Skin of body (tissue), 2 donors: ENCODE measurements around the gene FUBP1. TPM values are rescaled to one million over a fixed set of nuclear protein-coding genes. Genes with fewer than 3 reads are reported as not detected.
"Not testable (repeated sequence)": the region's sequence is repeated elsewhere in the genome, so short reads cannot be mapped to it uniquely, and the experiment has no call there.

Source experiments
- DNase-seq: peaks from one replicate; lab custom pipeline; 2025; lab: John Stamatoyannopoulos, UW
- total RNA-seq: library from RNA; depleted of rRNA; stranded (reverse); fragments of >200 nt; gene quantifications from one replicate; pipeline ENCODE4 v1.2.3, GENCODE V29; 2014

The FUBP1 gene, protein sequence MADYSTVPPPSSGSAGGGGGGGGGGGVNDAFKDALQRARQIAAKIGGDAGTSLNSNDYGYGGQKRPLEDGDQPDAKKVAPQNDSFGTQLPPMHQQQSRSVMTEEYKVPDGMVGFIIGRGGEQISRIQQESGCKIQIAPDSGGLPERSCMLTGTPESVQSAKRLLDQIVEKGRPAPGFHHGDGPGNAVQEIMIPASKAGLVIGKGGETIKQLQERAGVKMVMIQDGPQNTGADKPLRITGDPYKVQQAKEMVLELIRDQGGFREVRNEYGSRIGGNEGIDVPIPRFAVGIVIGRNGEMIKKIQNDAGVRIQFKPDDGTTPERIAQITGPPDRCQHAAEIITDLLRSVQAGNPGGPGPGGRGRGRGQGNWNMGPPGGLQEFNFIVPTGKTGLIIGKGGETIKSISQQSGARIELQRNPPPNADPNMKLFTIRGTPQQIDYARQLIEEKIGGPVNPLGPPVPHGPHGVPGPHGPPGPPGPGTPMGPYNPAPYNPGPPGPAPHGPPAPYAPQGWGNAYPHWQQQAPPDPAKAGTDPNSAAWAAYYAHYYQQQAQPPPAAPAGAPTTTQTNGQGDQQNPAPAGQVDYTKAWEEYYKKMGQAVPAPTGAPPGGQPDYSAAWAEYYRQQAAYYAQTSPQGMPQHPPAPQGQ
- 180 TPM for total RNA-seq

DNA sequence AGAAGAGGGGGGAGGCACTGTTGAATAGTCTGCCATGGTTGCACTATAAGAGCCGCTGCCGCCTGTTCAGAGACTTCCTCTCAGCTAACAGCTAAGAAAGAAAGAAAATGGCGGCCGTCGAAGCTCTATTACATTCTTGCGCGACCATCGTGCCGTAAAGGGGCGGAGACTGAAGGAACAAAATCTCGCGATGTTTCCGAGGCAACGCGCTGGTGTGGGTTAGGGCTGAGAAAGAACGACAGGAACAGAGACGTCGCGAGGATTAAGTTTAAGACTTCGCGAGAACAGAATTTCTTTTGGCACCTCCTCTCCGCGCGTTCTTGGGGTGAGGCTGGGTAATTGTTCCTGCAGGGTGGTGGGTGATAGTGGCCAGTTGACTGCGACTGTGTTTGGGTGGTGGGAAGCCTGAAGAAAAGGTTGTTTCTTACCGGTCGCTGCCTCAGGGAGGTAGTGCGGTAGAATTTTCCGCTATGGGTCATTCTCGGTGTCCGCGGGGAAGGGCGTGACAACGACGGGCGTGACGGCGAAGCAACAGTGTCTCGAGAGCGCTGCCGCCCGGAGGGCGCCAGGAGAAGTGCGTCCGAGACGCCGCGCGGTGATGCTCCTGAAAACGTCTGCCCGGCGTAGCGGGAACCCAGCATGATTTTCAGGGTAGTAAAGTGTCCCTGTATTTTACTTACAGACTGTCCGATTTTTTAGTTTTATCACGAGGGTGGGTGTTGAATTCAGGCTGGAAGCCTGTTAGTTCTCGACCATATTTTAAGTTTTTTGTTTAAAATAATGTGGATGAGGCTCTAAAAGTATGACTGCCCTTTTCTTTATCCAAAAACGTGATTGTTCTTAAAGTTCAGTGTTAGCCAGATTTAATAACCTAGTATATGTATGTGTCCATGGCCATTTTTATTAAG is at the start of gene FUBP1:
FUBP1 (minus strand) TSS at position 104 of the 908 bp plus-strand sequence; CDS start at position 36, 68 bp downstream.
- DNase-seq = peak; percentile 99

- not testable (repeated sequence) for DNase-seq
Observed at GRCh38 chr1:78021134-78021533, 42.3 kb upstream of the FUBP1 start.

- no peak for DNase-seq
Observed at GRCh38 chr1:78019024-78019423, 40.2 kb upstream of the FUBP1 start.

GRCh38 chr1:78015148-78015547 is 36.3 kb upstream of the FUBP1 start:
- DNase-seq = no peak

DNA sequence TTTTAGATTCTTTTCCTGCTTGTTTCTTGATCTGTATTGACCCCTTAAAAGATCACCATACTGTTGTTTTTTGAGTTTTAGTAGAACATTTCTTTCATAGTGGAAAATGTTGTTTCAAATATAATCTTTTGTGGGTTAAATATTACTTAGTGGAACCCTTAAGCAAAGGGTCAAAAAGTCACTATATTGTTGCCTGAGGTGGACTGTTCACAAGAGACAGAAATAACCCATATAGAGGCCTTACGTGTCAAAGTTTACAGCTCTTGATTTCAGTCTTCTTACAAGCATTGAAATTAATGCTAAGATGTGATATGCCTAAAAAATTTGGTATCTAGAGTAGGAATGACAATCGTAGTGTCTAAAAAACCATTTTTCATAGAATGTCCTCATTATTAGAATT is 32.2 kb upstream of the FUBP1 start:
- DNase-seq = no peak

- no peak for DNase-seq
Observed at GRCh38 chr1:78009836-78010235, 31.0 kb upstream of the FUBP1 start.

GRCh38 chr1:78009276-78009675 is 30.4 kb upstream of the FUBP1 start:
- no peak for DNase-seq

- DNase-seq = no peak
Observed at GRCh38 chr1:78007677-78008341, 28.9 kb upstream of the FUBP1 start.

DNA sequence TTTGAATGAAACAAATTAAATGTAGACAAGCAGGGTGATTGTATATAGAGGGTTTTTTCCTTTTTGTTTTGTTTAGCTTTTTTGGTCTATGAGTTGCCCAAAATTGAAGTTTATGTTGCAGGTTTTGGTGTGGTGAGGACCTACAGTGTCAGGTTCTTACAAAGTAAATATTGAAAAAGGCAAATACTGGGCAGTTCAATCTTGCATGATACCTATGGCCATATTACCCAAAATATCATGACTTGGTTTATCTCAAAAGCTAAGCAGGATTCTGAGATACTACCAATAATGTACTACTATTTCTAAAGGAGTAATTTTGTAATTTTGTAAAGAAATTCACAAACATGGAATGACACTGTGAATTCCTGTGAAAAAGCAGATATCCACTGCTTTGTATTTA is 27.6 kb upstream of the FUBP1 start:
- no peak for DNase-seq

DNA sequence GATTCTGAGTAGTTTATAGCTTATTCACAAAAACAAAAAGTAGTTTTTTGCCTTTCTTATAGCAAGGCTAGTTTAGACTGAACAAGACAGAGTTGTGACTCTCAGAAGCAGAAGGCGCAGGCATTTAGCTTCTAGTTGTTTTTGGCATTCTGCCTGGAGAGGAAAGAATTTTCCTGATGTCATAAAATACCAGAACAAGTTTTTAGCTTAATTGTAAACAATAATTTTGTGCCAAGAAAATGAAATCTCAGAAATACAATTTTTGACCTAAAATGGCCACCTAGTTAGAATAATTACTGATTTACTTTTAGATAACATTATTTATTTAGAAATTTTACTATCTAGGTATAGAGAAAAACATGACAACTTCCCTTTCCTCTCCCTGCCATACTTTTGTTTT is 26.9 kb upstream of the FUBP1 start:
- DNase-seq = peak; percentile 93

- DNase-seq = no peak
Observed at GRCh38 chr1:78005448-78005722, 26.5 kb upstream of the FUBP1 start.

DNA sequence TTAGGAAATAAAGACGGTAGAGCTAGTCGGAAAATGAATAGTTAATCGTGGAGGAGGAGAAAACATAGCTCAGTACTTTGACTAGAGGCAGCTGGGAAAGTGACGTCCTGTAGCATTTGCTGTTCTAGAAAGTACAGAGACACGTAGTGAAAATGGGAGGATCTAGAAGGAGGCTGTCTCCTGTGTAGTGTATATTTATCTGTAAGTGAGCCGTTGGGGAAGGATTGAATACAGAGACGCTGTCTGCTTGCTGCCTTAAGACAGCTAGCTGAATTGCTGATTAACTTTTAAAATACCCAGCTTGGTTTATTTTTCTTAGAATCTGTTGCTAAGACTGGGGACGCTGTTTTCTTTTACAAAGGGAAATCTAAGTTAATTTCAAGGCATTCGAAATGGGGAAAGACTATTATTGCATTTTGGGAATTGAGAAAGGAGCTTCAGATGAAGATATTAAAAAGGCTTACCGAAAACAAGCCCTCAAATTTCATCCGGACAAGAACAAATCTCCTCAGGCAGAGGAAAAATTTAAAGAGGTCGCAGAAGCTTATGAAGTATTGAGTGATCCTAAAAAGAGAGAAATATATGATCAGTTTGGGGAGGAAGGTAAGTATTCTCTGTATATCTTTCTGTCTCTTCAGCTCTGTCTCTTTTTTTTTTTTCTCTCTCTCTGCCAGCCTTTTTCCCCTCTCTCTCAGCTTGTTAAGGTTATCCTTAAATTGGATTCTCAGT is 26.0 kb upstream of the FUBP1 start, which contains the start of gene DNAJB4:
DNAJB4 (plus strand) TSS at position 221 of the 729 bp plus-strand sequence; CDS start at position 393, 172 bp downstream.
- peak; percentile 100 for DNase-seq

GRCh38 chr1:78003882-78004718 is 25.2 kb upstream of the FUBP1 start:
- peak; percentile 84 for DNase-seq

DNA sequence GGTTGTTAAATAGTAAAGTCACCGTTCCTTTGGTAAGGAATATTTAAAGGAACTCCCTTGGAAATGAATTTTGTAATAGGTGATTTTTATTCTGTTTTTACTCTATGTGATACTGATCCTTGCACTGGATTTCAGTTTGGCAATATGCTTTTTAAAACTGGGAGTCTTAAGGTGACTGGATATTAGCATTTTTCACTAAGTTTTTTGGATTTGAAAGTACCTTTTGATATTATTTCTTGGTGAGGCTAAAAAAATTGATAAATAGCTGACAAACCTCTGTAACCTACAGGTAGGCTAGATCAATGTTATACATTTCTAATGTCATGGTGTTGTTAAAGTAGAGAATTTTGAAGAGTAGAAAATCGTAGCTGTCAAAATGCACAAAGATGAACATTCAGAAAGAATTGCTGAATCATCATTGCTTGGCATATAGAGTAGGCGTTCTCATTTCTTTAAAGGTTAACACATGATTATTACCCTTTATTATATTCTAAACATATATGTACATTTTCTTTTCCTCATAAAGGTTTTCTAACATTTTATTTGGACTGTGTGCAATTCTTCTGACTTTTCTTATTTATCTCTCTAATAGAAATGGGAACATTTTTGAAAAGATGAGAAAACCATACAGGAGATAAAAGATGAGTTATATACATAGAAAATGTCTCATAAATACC is 24.3 kb upstream of the FUBP1 start:
- DNase-seq = no peak

DNA sequence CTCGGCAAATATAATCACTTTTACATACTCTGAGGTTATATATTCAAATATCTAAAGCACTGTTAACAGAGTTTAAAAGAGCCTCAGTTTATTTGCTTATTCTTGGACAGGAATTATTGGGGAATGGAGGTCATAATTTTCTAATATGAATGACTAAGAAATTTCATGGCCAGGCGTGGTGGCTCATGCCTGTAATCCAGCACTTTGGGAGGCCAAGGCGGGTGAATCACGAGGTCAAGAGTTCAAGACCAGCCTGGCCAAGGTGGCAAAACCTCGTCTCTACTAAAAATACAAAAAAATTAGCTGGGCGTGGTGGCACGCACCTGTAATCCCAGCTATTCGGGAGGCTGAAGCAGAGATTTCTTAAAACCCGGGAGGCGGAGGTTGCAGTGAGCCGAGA is 21.7 kb upstream of the FUBP1 start:
- not testable (repeated sequence) for DNase-seq

GRCh38 chr1:77996734-77997133 is 17.9 kb upstream of the FUBP1 start:
- DNase-seq = no peak

DNA sequence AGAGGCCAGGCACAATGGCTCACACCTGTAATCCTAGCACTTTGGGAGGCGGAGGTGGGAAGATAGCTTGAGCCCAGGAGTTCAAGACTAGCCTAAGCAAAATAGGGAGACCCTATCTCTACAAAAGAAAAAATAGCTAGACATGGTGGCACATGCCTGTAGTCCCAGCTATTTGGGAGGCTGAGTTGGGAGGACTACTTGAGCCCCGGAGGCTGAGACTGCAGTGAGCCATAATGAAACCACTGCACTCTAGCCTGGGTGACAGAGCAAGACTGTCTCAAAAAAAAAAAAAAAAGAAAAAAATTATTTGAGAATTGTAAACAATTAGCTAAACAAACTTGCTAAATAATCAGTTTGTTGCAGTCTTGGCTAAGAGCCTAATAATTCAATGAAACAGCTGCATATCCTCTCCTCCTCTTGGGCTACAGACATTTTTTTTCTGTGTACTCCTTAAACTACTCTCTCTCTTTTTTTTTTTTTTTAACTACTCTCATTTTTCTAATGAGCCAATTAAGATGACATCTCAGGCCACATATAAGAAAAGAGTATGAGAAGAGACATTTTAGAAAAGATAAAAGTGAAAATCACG is 15.3 kb upstream of the FUBP1 start:
- DNase-seq = peak; percentile 23

DNA sequence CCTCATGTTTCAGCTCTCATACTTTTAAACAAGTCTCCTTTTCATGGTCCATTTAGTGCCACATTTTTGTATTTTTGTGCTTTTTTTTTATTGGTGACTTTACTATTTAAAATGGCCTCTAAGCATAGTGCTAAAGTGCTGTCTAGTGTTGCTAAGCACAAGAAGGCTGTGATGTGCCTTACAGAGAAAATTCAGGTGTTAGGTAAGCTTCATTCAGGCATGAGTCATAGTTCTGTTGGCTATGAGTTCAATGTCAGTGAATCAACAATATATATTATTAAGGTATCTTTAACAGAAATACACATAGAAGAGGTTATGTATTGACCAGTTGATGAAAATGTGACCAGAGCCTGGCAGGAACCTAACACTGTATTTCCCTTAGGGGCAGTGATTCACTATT is 12.8 kb upstream of the FUBP1 start:
- no peak for DNase-seq
